H9 (cell line): ENCODE results near the gene STX1A. TPM values are rescaled to one million over a fixed set of nuclear protein-coding genes. Genes with fewer than 3 reads are reported as not detected.

ENCODE experiments used
- DNase-seq: peaks from one replicate; pipeline ENCODE4 v3.0.0-alpha.2; 2017
- H2AFZ ChIP-seq: one replicate; pipeline ENCODE4 v1.6.1; 2013; ENCODE audit warnings: mild to moderate bottlenecking, low read length, control low read depth, moderate library complexity
- H2AK5ac ChIP-seq: 2 replicates; pipeline ENCODE4 v1.6.1; 2013; ENCODE audit warnings: low read length, control low read depth, mixed read lengths; ENCODE audit not compliant: insufficient read length
- H2BK120ac ChIP-seq: one replicate; pipeline ENCODE4 v1.6.1; 2013; ENCODE audit warnings: low read depth, mild to moderate bottlenecking, low read length, control low read depth, inconsistent platforms; ENCODE audit not compliant: poor library complexity, severe bottlenecking
- H2BK12ac ChIP-seq: 2 replicates; pipeline ENCODE4 v1.6.1; 2013; ENCODE audit warnings: low read length, control low read depth, mixed read lengths, low read depth; ENCODE audit not compliant: insufficient read length
- H2BK15ac ChIP-seq: 2 replicates; pipeline ENCODE4 v1.6.1; 2013; ENCODE audit warnings: low read depth, low read length, control low read depth
- H2BK20ac ChIP-seq: one replicate; pipeline ENCODE4 v1.6.1; 2013; ENCODE audit warnings: low read depth, mild to moderate bottlenecking, low read length, control low read depth, inconsistent platforms; ENCODE audit not compliant: poor library complexity, severe bottlenecking
- H2BK5ac ChIP-seq: 2 replicates; pipeline ENCODE4 v1.6.1; 2013; ENCODE audit warnings: low read length, control low read depth, mixed read lengths; ENCODE audit not compliant: insufficient read length
- H3K14ac ChIP-seq: 2 replicates; pipeline ENCODE4 v1.6.1; 2013; ENCODE audit warnings: low read length, control low read depth; ENCODE audit not compliant: insufficient read depth
- H3K18ac ChIP-seq: 2 replicates; pipeline ENCODE4 v1.6.1; 2013; ENCODE audit warnings: low read depth, mild to moderate bottlenecking, mixed read lengths, low read length, control low read depth; ENCODE audit not compliant: insufficient read length
- H3K23ac ChIP-seq: 2 replicates; pipeline ENCODE4 v1.6.1; 2013; ENCODE audit warnings: low read length, control low read depth, mixed read lengths, low read depth; ENCODE audit not compliant: insufficient read length
- H3K23me2 ChIP-seq: 2 replicates; pipeline ENCODE4 v1.6.1; 2013; ENCODE audit warnings: low read depth, mild to moderate bottlenecking, mixed read lengths, low read length, control low read depth; ENCODE audit not compliant: insufficient read length, poor library complexity, severe bottlenecking
- H3K27ac ChIP-seq: 2 replicates; pipeline ENCODE4 v1.5.1; 2013; ENCODE audit warnings: low read length, control low read depth, mixed read lengths, low read depth; ENCODE audit not compliant: insufficient read length
- H3K27me3 ChIP-seq: 2 replicates; pipeline ENCODE4 v1.6.1; 2013; ENCODE audit warnings: low read length, control low read depth, inconsistent platforms; ENCODE audit not compliant: insufficient read depth
- H3K4ac ChIP-seq: 2 replicates; pipeline ENCODE4 v1.6.1; 2013; ENCODE audit warnings: low read depth, mild to moderate bottlenecking, control low read depth, inconsistent platforms, low read length, moderate library complexity
- H3K4me1 ChIP-seq: 2 replicates; pipeline ENCODE4 v1.6.1; 2013; ENCODE audit warnings: low read length, control low read depth, inconsistent platforms; ENCODE audit not compliant: insufficient read depth
- H3K4me2 ChIP-seq: 2 replicates; pipeline ENCODE4 v1.6.1; 2013; ENCODE audit warnings: low read length, control low read depth, mixed read lengths; ENCODE audit not compliant: insufficient read length, insufficient read depth
- H3K56ac ChIP-seq: 2 replicates; pipeline ENCODE4 v1.6.1; 2013; ENCODE audit warnings: low read depth, mild to moderate bottlenecking, mixed read lengths, low read length, control low read depth; ENCODE audit not compliant: insufficient read length
- H3K79me1 ChIP-seq: 2 replicates; pipeline ENCODE4 v1.6.1; 2013; ENCODE audit warnings: low read depth, mild to moderate bottlenecking, moderate library complexity, low read length, control low read depth, inconsistent platforms; ENCODE audit not compliant: insufficient read depth, poor library complexity, severe bottlenecking
- H3K79me2 ChIP-seq: 2 replicates; pipeline ENCODE4 v1.6.1; 2013; ENCODE audit warnings: low read length, control low read depth, inconsistent platforms; ENCODE audit not compliant: insufficient read depth
- H3K9ac ChIP-seq: 2 replicates; pipeline ENCODE4 v1.6.1; 2013; ENCODE audit warnings: low read length, control low read depth, mixed read lengths; ENCODE audit not compliant: insufficient read length; ENCODE audit errors: extremely low read depth
- H3K9me3 ChIP-seq: one replicate; pipeline ENCODE4 v1.6.1; 2013; ENCODE audit warnings: low read depth, low read length, inconsistent platforms; ENCODE audit not compliant: control insufficient read depth
- H3T11ph ChIP-seq: one replicate; pipeline ENCODE4 v1.6.1; 2013; ENCODE audit warnings: mild to moderate bottlenecking, low read length, control low read depth, inconsistent platforms
- H4K20me1 ChIP-seq: one replicate; pipeline ENCODE4 v1.6.1; 2013; ENCODE audit not compliant: control insufficient read depth, insufficient read length, insufficient read depth
- H4K5ac ChIP-seq: 2 replicates; pipeline ENCODE4 v1.6.1; 2013; ENCODE audit warnings: low read depth, mild to moderate bottlenecking, mixed read lengths, low read length, control low read depth; ENCODE audit not compliant: insufficient read length
- H4K8ac ChIP-seq: replicated peaks from 2 replicates; pipeline ENCODE4 v1.6.1; 2013; ENCODE audit warnings: low read length, control low read depth, mixed read lengths, low read depth; ENCODE audit not compliant: insufficient read length
- H4K91ac ChIP-seq: 2 replicates; pipeline ENCODE4 v1.6.1; 2013; ENCODE audit warnings: low read depth, mild to moderate bottlenecking, moderate library complexity, mixed read lengths, low read length, control low read depth; ENCODE audit not compliant: insufficient read length
- H3K27ac Mint-ChIP-seq, 3 experiments: 2 replicates in 2 of 3; 3 replicates in 1 of 3; pipeline ENCODE4 v1.8.0; 2020 to 2021; ENCODE audit warnings: mixed read lengths in 3 of 3, mild to moderate bottlenecking in 1 of 3, moderate library complexity in 1 of 3
- H3K27me3 Mint-ChIP-seq: 2 replicates; pipeline ENCODE4 v1.8.0; 2021; ENCODE audit warnings: low read depth, mild to moderate bottlenecking, moderate library complexity, mixed read lengths
- H3K36me3 Mint-ChIP-seq, 3 experiments: 2 replicates in 2 of 3; 3 replicates in 1 of 3; pipeline ENCODE4 v1.8.0; 2020 to 2021; ENCODE audit warnings: low read depth in 3 of 3, mixed read lengths in 3 of 3; ENCODE audit not compliant: insufficient read depth in 1 of 3
- H3K4me1 Mint-ChIP-seq, 2 experiments: 2 replicates each; pipeline ENCODE4 v1.8.0; 2020; ENCODE audit warnings: mixed read lengths in 2 of 2
- H3K4me3 Mint-ChIP-seq, 2 experiments: 2 replicates in 1 of 2; 3 replicates in 1 of 2; pipeline ENCODE4 v1.8.0; 2020 to 2021; ENCODE audit warnings: mild to moderate bottlenecking in 2 of 2, mixed read lengths in 2 of 2, moderate library complexity in 1 of 2
- H3K9me3 Mint-ChIP-seq, 2 experiments: 2 replicates in 1 of 2; 3 replicates in 1 of 2; pipeline ENCODE4 v1.8.0; 2020; ENCODE audit warnings: mild to moderate bottlenecking in 2 of 2, mixed read lengths in 2 of 2, moderate library complexity in 1 of 2
- CTCF ChIP-seq: fragments of 200-600 bp; sonication (generic); conservative IDR thresholded peaks from 3 replicates; pipeline ENCODE4 v1.8.0; 2021; ENCODE audit warnings: antibody characterized with exemption, mild to moderate bottlenecking
- WGBS: extraction: QIAGEN DNeasy Blood & Tissue Kit; methylation state at CpG from one replicate; pipeline ENCODE4 v1.1.7; 2013; ENCODE audit warnings: missing lambda C conversion rate, low lambda C conversion rate, mixed read lengths; ENCODE audit not compliant: insufficient read length; ENCODE audit errors: extremely low coverage; 5-methylcytosine and 5-hydroxymethylcytosine counted together
- total RNA-seq: library from RNA; stranded (reverse); gene quantifications from 2 replicates; pipeline ENCODE4 v1.2.1, GENCODE V29; 2021

STX1A gene
- total RNA-seq, 1 experiment from 2014 or later: 10.1 TPM

DNA sequence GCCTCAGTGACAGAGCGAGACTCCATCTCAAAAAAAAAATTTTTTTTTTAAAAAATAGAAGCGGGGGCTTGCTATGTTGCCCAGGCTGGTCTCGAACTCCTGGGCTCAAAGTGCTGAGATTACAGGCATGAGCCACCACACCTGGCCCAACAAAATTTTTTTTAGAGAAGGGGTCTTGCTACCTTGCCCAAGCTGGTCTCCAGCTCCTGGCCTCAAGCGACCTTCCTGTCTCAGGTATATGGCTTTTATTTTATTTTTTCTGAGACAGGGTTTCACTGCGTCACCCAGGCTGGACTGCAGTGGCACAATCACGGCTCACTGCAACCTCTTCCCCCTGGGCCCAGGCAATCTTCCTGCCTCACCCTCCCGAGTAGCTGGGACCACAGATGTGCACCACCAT, 20.7 kb upstream of the STX1A start:
- H4K91ac ChIP-seq: no peak overlapping the region
- Mint-ChIP-seq H3K27me3 (peaks cover 15% of the 10 kb centered on the region), H3K36me3 (peaks cover 6 to 20% (median 18%) of the 10 kb centered on the region in 3 experiments), H3K9me3 (peaks cover 0 to 2% of the 10 kb centered on the region in 2 experiments; a peak in 1 of 5 replicates), H3K4me1 (peaks cover 36 to 48% of the 10 kb centered on the region in 2 experiments), H3K4me3 (peak overlapping the region; percentile 63 to 93; a peak in 4 of 5 replicates), H3K27ac (no peak overlapping the region; a peak in 1 of 7 replicates)
- no peak overlapping the region for H3K4me2 ChIP-seq
- no peak overlapping the region for H2AFZ ChIP-seq
- no peak overlapping the region for H2BK12ac ChIP-seq
- H3K56ac ChIP-seq: no peak overlapping the region
- H3K79me1 ChIP-seq: no peaks in the 10 kb centered on the region
- no peak overlapping the region for H2BK20ac ChIP-seq
- no peak overlapping the region for H4K5ac ChIP-seq
- no peaks in the 10 kb centered on the region for H3K9me3 ChIP-seq
- no peak for DNase-seq
- no peak for TF ChIP-seq CTCF
- H4K8ac ChIP-seq: no peak overlapping the region
- H3K23ac ChIP-seq: no peak overlapping the region
- no peak overlapping the region for H2BK5ac ChIP-seq
- H3K4ac ChIP-seq: no peak overlapping the region; the same call in 1 of the 2 replicates
- H2BK15ac ChIP-seq: no peak overlapping the region
- H3K9ac ChIP-seq: no peak overlapping the region
- H3K14ac ChIP-seq: no peak overlapping the region
- H3T11ph ChIP-seq: no peak overlapping the region
- H3K79me2 ChIP-seq: no peaks in the 10 kb centered on the region
- no peaks in the 10 kb centered on the region for H4K20me1 ChIP-seq
- no peaks in the 10 kb centered on the region; the same call in 1 of the 2 replicates for H3K27me3 ChIP-seq
- peaks cover 10% of the 10 kb centered on the region for H3K23me2 ChIP-seq
- no peak overlapping the region for H3K27ac ChIP-seq
- WGBS: no CpG with 5 or more reads among the region's 7 CpGs
- H3K4me1 ChIP-seq: peaks cover 8% of the 10 kb centered on the region; the same call in 1 of the 2 replicates
- H2AK5ac ChIP-seq: no peak overlapping the region
- no peak overlapping the region for H2BK120ac ChIP-seq
- H3K18ac ChIP-seq: no peak overlapping the region
